Suppressor macrophage (primary cell): ENCODE data around the gene MAGEA1.
"Not testable (repeated sequence)": the region's sequence is repeated elsewhere in the genome, so short reads cannot be mapped to it uniquely, and the experiment has no call there.

Experiments used
- DNase-seq, 4 experiments: peaks; one replicate each; pipeline ENCODE4 v3.0.0-alpha.2; 2020 to 2022
- total RNA-seq, 17 experiments: gene quantifications; one replicate each; lab custom pipeline; 2026; ENCODE audit warnings: mixed read lengths in 6 of 17, inconsistent platforms in 3 of 17; lab: John Stamatoyannopoulos, UW

MAGEA1 gene
- 0 to 0.22 (median 0) reads per million in 17 experiments for total RNA-seq

- DNase-seq = no peak
Observed at GRCh38 chrX:153179131-153179530, at the start of gene MAGEA1. Gene MAGEA1, plus strand, starts transcription at chrX:153179284. Its CDS starts 3,106 bp downstream, at chrX:153182390.

GRCh38 chrX:153132924-153133323, 46.2 kb upstream of the MAGEA1 start:
- not testable (repeated sequence) for DNase-seq

GRCh38 chrX:153139074-153139473, 40.0 kb upstream of the MAGEA1 start:
- not testable (repeated sequence) for DNase-seq

GRCh38 chrX:153146288-153146687, 32.8 kb upstream of the MAGEA1 start:
- not testable (repeated sequence) for DNase-seq

GRCh38 chrX:153153516-153153915, 25.6 kb upstream of the MAGEA1 start:
- no peak for DNase-seq

- no peak for DNase-seq
Observed at GRCh38 chrX:153157450-153157849, 21.6 kb upstream of the MAGEA1 start.

GRCh38 chrX:153158319-153158718, 20.8 kb upstream of the MAGEA1 start:
- no peak for DNase-seq

GRCh38 chrX:153161952-153162351, 17.1 kb upstream of the MAGEA1 start:
- no peak for DNase-seq

GRCh38 chrX:153164733-153165132, 14.4 kb upstream of the MAGEA1 start:
- no peak for DNase-seq

- not testable (repeated sequence) for DNase-seq
Observed at GRCh38 chrX:153168423-153168822, 10.7 kb upstream of the MAGEA1 start.

GRCh38 chrX:153181822-153182221, 2.7 kb downstream of the MAGEA1 start:
- DNase-seq = no peak

GRCh38 chrX:153184787-153185186, 5.7 kb downstream of the MAGEA1 start:
- no peak for DNase-seq

- DNase-seq = no peak
Observed at GRCh38 chrX:153190381-153190780, 11.3 kb downstream of the MAGEA1 start.

GRCh38 chrX:153200462-153200861, 21.4 kb downstream of the MAGEA1 start:
- no peak for DNase-seq

GRCh38 chrX:153206425-153207046, 27.5 kb downstream of the MAGEA1 start:
- no peak for DNase-seq

- DNase-seq = no peak
Observed at GRCh38 chrX:153209347-153209746, 30.3 kb downstream of the MAGEA1 start.

GRCh38 chrX:153214934-153215333, 35.9 kb downstream of the MAGEA1 start:
- DNase-seq = no peak

- no peak for DNase-seq
Observed at GRCh38 chrX:153216926-153217325, 37.8 kb downstream of the MAGEA1 start.

GRCh38 chrX:153225438-153226098, 46.5 kb downstream of the MAGEA1 start:
- DNase-seq = no peak

GRCh38 chrX:153226344-153227185, 47.5 kb downstream of the MAGEA1 start:
- peak; percentile 22 to 47 (median 42) for DNase-seq
